SK-N-SH treated with all-trans-retinoic acid at 6 μM for 48 hours (cell line): ENCODE data around the gene GRK5.

Source experiments
- ATAC-seq: fragments of 200-7000 bp; cut with Tn5 transposase; 3 replicates; pipeline ENCODE4 v1.9.1; 2020; ENCODE audit warnings: mild to moderate bottlenecking, moderate library complexity
- ARNTL ChIP-seq: fragments of 450-650 bp; formaldehyde crosslinking; IDR thresholded peaks from 2 replicates; pipeline ENCODE4 v1.5.0; 2020; ENCODE audit warnings: low read depth, mild to moderate bottlenecking, moderate library complexity, borderline replicate concordance
- CSDC2 ChIP-seq: fragments of 250-450 bp; sonication (Bioruptor Pico); IDR thresholded peaks from 2 replicates; pipeline ENCODE4 v1.5.0; 2020; ENCODE audit warnings: mild to moderate bottlenecking, moderate library complexity
- ESRRG ChIP-seq: fragments of 250-450 bp; sonication (Bioruptor Pico); IDR thresholded peaks from 2 replicates; pipeline ENCODE4 v1.6.1; 2021; ENCODE audit warnings: mild to moderate bottlenecking
- GLIS3 ChIP-seq: fragments of 250-450 bp; sonication (Bioruptor Pico); IDR thresholded peaks from 2 replicates; pipeline ENCODE4 v1.5.0; 2020; ENCODE audit warnings: mild to moderate bottlenecking, moderate library complexity
- ISL1 ChIP-seq: fragments of 250-450 bp; sonication (Bioruptor Pico); IDR thresholded peaks from 2 replicates; pipeline ENCODE4 v2.1.2; 2022; ENCODE audit warnings: mild to moderate bottlenecking, moderate library complexity
- OSR1 ChIP-seq: fragments of 250-450 bp; sonication (Bioruptor Pico); IDR thresholded peaks from 2 replicates; pipeline ENCODE4 v1.8.0; 2022; ENCODE audit warnings: moderate library complexity, mild to moderate bottlenecking, inconsistent platforms
- PPARA ChIP-seq: fragments of 250-450 bp; sonication (Bioruptor Pico); IDR thresholded peaks from 2 replicates; pipeline ENCODE4 v1.5.0; 2020; ENCODE audit warnings: mild to moderate bottlenecking, borderline replicate concordance
- RARB ChIP-seq: fragments of 250-450 bp; sonication (Bioruptor Pico); IDR thresholded peaks from 2 replicates; pipeline ENCODE4 v1.8.0; 2021; ENCODE audit warnings: mild to moderate bottlenecking, moderate library complexity
- SNAI2 ChIP-seq: fragments of 250-450 bp; sonication (Bioruptor Pico); IDR thresholded peaks from 2 replicates; pipeline ENCODE4 v1.5.0; 2020; ENCODE audit warnings: mild to moderate bottlenecking, moderate library complexity
- TCF4 ChIP-seq: fragments of 250-450 bp; sonication (Bioruptor Pico); IDR thresholded peaks from 2 replicates; pipeline ENCODE4 v1.8.0; 2021; ENCODE audit warnings: mild to moderate bottlenecking, moderate library complexity, borderline replicate concordance
- TOX ChIP-seq: fragments of 250-450 bp; sonication (Bioruptor Pico); IDR thresholded peaks from 2 replicates; pipeline ENCODE4 v1.8.0; 2021; ENCODE audit warnings: mild to moderate bottlenecking, moderate library complexity, borderline replicate concordance
- ZC3H10 ChIP-seq: fragments of 250-450 bp; sonication (Bioruptor Pico); IDR thresholded peaks from 2 replicates; pipeline ENCODE4 v1.5.1; 2021; ENCODE audit warnings: mild to moderate bottlenecking, moderate library complexity
- ZFP3 ChIP-seq: fragments of 250-450 bp; sonication (Bioruptor Pico); IDR thresholded peaks from 2 replicates; pipeline ENCODE4 v1.5.0; 2020; ENCODE audit warnings: mild to moderate bottlenecking, moderate library complexity
- ZFP30 ChIP-seq: fragments of 450-650 bp; formaldehyde crosslinking; IDR thresholded peaks from 2 replicates; pipeline ENCODE4 v1.5.0; 2022; ENCODE audit warnings: mild to moderate bottlenecking, moderate library complexity
- ZNF565 ChIP-seq: fragments of 450-650 bp; formaldehyde crosslinking; conservative IDR thresholded peaks from 2 replicates; pipeline ENCODE4 v1.5.0; 2020; ENCODE audit warnings: low read depth, mild to moderate bottlenecking, moderate library complexity
- ZNF70 ChIP-seq: fragments of 450-650 bp; formaldehyde crosslinking; IDR thresholded peaks from 2 replicates; pipeline ENCODE4 v1.5.0; 2020; ENCODE audit warnings: mild to moderate bottlenecking, moderate library complexity
- ZNF8 ChIP-seq: fragments of 450-650 bp; formaldehyde crosslinking; IDR thresholded peaks from 2 replicates; pipeline ENCODE4 v1.5.0; 2020; ENCODE audit warnings: mild to moderate bottlenecking, moderate library complexity
- TF ChIP-seq, protein P1 (sequence below): fragments of 250-450 bp; sonication (Bioruptor Pico); IDR thresholded peaks from 2 replicates; pipeline ENCODE4 v1.5.1; 2021; ENCODE audit warnings: mild to moderate bottlenecking, moderate library complexity
- TF ChIP-seq, protein P2 (sequence below): fragments of 250-450 bp; sonication (Bioruptor Pico); IDR thresholded peaks from 2 replicates; pipeline ENCODE4 v1.8.0; 2020; ENCODE audit warnings: mild to moderate bottlenecking, moderate library complexity, borderline replicate concordance
- TF ChIP-seq, protein P3 (sequence below): fragments of 250-450 bp; sonication (Bioruptor Pico); IDR thresholded peaks from 2 replicates; pipeline ENCODE4 v1.8.0; 2021; ENCODE audit warnings: low read depth, mild to moderate bottlenecking, moderate library complexity, borderline replicate concordance
- TF ChIP-seq, protein P4 (sequence below): fragments of 250-450 bp; sonication (Bioruptor Pico); IDR thresholded peaks from 2 replicates; pipeline ENCODE4 v1.5.1; 2020; ENCODE audit warnings: low read depth, mild to moderate bottlenecking, moderate library complexity
- TF ChIP-seq, protein P5 (sequence below): fragments of 250-450 bp; sonication (Bioruptor Pico); IDR thresholded peaks from 2 replicates; pipeline ENCODE4 v1.5.0; 2020; ENCODE audit warnings: mild to moderate bottlenecking, moderate library complexity

The GRK5 gene

DNA sequence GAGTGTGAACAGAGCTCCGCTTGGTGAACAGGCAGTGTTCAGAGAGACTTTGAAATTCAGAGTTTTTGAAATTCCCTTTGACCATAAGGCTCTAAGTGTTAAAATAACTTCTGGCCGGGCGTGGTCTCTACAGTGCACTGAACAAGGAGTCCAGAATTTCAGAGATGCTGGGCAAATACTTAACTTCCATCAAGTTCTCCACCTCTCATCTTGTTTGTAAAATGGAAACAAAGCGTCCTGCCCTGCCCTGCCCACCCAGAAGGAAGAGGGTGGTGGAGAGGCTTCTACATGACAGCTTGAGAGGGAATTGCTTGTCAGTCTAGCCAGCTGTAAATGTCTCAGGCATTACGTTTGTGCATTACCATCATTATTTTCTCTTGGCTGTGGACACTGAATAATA, 232.6 kb downstream of the GRK5 start:
- TF ChIP-seq CSDC2 (CRISPR knock-in tag) (no peak), OSR1 (no peak), SNAI2 (no peak), PPARA (CRISPR knock-in tag) (no peak), ESRRG (no peak), ZNF565 (CRISPR knock-in tag) (no peak), ZFP3 (no peak), TCF4 (CRISPR knock-in tag) (no peak), TOX (CRISPR knock-in tag) (no peak), ISL1 (CRISPR knock-in tag) (no peak), ZNF70 (CRISPR knock-in tag) (no peak), ZFP30 (no peak), ZNF8 (CRISPR knock-in tag) (no peak), RARB (no peak), GLIS3 (CRISPR knock-in tag) (no peak)
- TF ChIP-seq, protein P1, sequence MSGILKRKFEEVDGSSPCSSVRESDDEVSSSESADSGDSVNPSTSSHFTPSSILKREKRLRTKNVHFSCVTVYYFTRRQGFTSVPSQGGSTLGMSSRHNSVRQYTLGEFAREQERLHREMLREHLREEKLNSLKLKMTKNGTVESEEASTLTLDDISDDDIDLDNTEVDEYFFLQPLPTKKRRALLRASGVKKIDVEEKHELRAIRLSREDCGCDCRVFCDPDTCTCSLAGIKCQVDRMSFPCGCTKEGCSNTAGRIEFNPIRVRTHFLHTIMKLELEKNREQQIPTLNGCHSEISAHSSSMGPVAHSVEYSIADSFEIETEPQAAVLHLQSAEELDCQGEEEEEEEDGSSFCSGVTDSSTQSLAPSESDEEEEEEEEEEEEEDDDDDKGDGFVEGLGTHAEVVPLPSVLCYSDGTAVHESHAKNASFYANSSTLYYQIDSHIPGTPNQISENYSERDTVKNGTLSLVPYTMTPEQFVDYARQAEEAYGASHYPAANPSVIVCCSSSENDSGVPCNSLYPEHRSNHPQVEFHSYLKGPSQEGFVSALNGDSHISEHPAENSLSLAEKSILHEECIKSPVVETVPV, result no peak
- TF ChIP-seq, protein P2, sequence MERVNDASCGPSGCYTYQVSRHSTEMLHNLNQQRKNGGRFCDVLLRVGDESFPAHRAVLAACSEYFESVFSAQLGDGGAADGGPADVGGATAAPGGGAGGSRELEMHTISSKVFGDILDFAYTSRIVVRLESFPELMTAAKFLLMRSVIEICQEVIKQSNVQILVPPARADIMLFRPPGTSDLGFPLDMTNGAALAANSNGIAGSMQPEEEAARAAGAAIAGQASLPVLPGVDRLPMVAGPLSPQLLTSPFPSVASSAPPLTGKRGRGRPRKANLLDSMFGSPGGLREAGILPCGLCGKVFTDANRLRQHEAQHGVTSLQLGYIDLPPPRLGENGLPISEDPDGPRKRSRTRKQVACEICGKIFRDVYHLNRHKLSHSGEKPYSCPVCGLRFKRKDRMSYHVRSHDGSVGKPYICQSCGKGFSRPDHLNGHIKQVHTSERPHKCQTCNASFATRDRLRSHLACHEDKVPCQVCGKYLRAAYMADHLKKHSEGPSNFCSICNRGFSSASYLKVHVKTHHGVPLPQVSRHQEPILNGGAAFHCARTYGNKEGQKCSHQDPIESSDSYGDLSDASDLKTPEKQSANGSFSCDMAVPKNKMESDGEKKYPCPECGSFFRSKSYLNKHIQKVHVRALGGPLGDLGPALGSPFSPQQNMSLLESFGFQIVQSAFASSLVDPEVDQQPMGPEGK (CRISPR knock-in tag), result no peak
- TF ChIP-seq, protein P3, sequence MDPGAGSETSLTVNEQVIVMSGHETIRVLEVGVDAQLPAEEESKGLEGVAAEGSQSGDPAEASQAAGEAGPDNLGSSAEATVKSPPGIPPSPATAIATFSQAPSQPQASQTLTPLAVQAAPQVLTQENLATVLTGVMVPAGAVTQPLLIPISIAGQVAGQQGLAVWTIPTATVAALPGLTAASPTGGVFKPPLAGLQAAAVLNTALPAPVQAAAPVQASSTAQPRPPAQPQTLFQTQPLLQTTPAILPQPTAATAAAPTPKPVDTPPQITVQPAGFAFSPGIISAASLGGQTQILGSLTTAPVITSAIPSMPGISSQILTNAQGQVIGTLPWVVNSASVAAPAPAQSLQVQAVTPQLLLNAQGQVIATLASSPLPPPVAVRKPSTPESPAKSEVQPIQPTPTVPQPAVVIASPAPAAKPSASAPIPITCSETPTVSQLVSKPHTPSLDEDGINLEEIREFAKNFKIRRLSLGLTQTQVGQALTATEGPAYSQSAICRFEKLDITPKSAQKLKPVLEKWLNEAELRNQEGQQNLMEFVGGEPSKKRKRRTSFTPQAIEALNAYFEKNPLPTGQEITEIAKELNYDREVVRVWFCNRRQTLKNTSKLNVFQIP, result no peak
- TF ChIP-seq, protein P4, sequence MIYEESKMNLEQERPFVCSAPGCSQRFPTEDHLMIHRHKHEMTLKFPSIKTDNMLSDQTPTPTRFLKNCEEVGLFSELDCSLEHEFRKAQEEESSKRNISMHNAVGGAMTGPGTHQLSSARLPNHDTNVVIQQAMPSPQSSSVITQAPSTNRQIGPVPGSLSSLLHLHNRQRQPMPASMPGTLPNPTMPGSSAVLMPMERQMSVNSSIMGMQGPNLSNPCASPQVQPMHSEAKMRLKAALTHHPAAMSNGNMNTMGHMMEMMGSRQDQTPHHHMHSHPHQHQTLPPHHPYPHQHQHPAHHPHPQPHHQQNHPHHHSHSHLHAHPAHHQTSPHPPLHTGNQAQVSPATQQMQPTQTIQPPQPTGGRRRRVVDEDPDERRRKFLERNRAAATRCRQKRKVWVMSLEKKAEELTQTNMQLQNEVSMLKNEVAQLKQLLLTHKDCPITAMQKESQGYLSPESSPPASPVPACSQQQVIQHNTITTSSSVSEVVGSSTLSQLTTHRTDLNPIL, result no peak
- TF ChIP-seq, all 23 proteins: peak for 0
- ATAC-seq, result no peak

DNA sequence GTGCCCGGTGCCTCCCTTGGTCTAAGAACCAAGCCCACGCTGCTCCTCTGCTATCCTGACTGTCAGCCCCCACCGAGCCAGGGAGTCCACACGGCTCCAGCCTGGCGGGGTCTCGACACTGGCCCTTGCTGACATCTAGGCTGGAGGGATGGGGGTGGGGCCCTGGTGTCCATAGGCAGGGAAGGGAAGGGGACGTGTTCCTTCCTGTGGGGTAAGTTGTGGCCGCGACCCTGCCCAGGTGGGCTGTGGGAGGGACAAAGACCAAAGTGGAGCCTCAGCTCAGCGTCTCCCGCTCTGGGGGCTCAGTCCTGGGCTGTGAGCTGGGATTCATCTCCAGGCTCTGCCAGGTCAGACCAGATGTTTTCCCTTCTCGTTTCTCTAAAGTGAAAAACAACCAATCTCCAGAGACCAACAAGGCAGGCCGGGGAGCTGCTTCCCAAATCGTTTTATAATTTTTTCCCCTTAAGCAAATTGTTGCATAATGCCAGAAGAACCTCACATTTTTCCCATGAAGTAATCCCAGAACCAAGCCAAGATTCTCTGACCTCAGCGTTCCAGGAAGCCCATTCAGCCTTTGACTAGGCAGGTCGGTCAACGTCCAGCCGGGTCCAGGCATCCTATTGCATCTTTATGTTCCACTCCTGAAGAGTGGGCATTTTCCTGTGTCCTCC, 233.9 kb downstream of the GRK5 start:
- no peak for ATAC-seq
- TF ChIP-seq OSR1 (no peak), ZFP30 (no peak), TOX (CRISPR knock-in tag) (no peak), ZC3H10 (CRISPR knock-in tag) (no peak), GLIS3 (CRISPR knock-in tag) (no peak), SNAI2 (no peak), RARB (no peak), PPARA (CRISPR knock-in tag) (no peak), ARNTL (CRISPR knock-in tag) (no peak)
- TF ChIP-seq, protein P1, result no peak
- TF ChIP-seq, protein P3, result no peak
- TF ChIP-seq, protein P5, sequence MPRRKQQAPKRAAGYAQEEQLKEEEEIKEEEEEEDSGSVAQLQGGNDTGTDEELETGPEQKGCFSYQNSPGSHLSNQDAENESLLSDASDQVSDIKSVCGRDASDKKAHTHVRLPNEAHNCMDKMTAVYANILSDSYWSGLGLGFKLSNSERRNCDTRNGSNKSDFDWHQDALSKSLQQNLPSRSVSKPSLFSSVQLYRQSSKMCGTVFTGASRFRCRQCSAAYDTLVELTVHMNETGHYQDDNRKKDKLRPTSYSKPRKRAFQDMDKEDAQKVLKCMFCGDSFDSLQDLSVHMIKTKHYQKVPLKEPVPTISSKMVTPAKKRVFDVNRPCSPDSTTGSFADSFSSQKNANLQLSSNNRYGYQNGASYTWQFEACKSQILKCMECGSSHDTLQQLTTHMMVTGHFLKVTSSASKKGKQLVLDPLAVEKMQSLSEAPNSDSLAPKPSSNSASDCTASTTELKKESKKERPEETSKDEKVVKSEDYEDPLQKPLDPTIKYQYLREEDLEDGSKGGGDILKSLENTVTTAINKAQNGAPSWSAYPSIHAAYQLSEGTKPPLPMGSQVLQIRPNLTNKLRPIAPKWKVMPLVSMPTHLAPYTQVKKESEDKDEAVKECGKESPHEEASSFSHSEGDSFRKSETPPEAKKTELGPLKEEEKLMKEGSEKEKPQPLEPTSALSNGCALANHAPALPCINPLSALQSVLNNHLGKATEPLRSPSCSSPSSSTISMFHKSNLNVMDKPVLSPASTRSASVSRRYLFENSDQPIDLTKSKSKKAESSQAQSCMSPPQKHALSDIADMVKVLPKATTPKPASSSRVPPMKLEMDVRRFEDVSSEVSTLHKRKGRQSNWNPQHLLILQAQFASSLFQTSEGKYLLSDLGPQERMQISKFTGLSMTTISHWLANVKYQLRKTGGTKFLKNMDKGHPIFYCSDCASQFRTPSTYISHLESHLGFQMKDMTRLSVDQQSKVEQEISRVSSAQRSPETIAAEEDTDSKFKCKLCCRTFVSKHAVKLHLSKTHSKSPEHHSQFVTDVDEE (CRISPR knock-in tag), result no peak
- TF ChIP-seq, protein P4, result no peak
- TF ChIP-seq, protein P2 (CRISPR knock-in tag), result no peak
